SK-N-SH (cell line): ENCODE data around the gene SMIM41. TPM values are rescaled to one million over a fixed set of nuclear protein-coding genes. Genes with fewer than 3 reads are reported as not detected.
"Not testable (repeated sequence)": the region's sequence is repeated elsewhere in the genome, so short reads cannot be mapped to it uniquely, and the experiment has no call there.

ENCODE experiments used
- CTCF ChIA-PET: fragments of 300-600, 350-600 bp; formaldehyde crosslinking; extraction: SDS; loops from one replicate; lab custom pipeline; 2021; lab: Yijun Ruan, JAX
- POLR2A ChIA-PET: fragments of 350-600 bp; sonication (Branson Sonifier 250); formaldehyde crosslinking; extraction: SDS; loops from one replicate; lab custom pipeline; 2020; ENCODE audit warnings: antibody characterized with exemption, inconsistent platforms; lab: Yijun Ruan, JAX
- DNase-seq: peaks from one replicate; pipeline ENCODE4 v3.0.0; 2012
- H2AFZ ChIP-seq: fragments of 200-600 bp; sonication (generic); 2 replicates; pipeline ENCODE4 v1.8.1; 2016; ENCODE audit warnings: antibody characterized with exemption, mild to moderate bottlenecking, low read depth
- H3F3A ChIP-seq: fragments of 200-600 bp; sonication (generic); replicated peaks from 2 replicates; pipeline ENCODE3; 2016; ENCODE audit warnings: antibody characterized with exemption, mild to moderate bottlenecking; ENCODE audit not compliant: insufficient read depth
- H3K27ac ChIP-seq, 2 experiments: fragments of 200-500 bp in 1 of 2; fragments of 200-600 bp in 1 of 2; sonication (Bioruptor generic) in 1 of 2; sonication (generic), shearing (Covaris generic) in 1 of 2; 2 replicates each; pipeline versions ENCODE4 v1.5.1 to v1.6.1; 2014 to 2016; ENCODE audit warnings: low read depth in 2 of 2, inconsistent platforms in 1 of 2, low read length in 1 of 2, mild to moderate bottlenecking in 1 of 2, mixed read lengths in 1 of 2
- H3K27me3 ChIP-seq: fragments of 200-600 bp; sonication (generic), shearing (Covaris generic); 2 replicates; pipeline ENCODE4 v1.6.1; 2016; ENCODE audit warnings: mixed run types; ENCODE audit not compliant: insufficient read depth
- H3K36me3 ChIP-seq, 2 experiments: fragments of 200-500 bp in 1 of 2; fragments of 200-600 bp in 1 of 2; sonication (Bioruptor generic) in 1 of 2; sonication (generic) in 1 of 2; replicated peaks in 1 of 2; 2 replicates each; pipeline versions ENCODE3 to v1.5.1; 2014 to 2016; ENCODE audit warnings: low read length in 1 of 2, mild to moderate bottlenecking in 1 of 2; ENCODE audit not compliant: insufficient read depth in 2 of 2, control insufficient read depth in 1 of 2
- H3K4me1 ChIP-seq, 2 experiments: fragments of 200-500 bp in 1 of 2; fragments of 200-600 bp in 1 of 2; sonication (Bioruptor generic) in 1 of 2; sonication (generic), shearing (Covaris generic) in 1 of 2; 2 replicates each; pipeline versions ENCODE4 v1.5.1 to v1.6.1; 2014 to 2016; ENCODE audit warnings: low read depth in 1 of 2, low read length in 1 of 2, mixed run types in 1 of 2; ENCODE audit not compliant: insufficient read depth in 2 of 2, control insufficient read depth in 1 of 2
- H3K4me2 ChIP-seq: fragments of 200-600 bp; sonication (generic), shearing (Covaris generic); 2 replicates; pipeline ENCODE4 v1.6.1; 2017; ENCODE audit warnings: mixed run types
- H3K4me3 ChIP-seq, 2 experiments: fragments of 200-500 bp in 1 of 2; fragments of 200-600 bp in 1 of 2; sonication (Bioruptor generic) in 1 of 2; sonication (generic), shearing (Covaris generic) in 1 of 2; 2 replicates each; pipeline versions ENCODE4 v1.5.1 to v1.8.1; 2014 to 2016; ENCODE audit warnings: low read depth in 2 of 2, inconsistent platforms in 1 of 2, low read length in 1 of 2, mild to moderate bottlenecking in 1 of 2, mixed read lengths in 1 of 2, moderate library complexity in 1 of 2
- H3K79me2 ChIP-seq: fragments of 200-600 bp; sonication (generic); 2 replicates; pipeline ENCODE4 v1.8.1; 2017; ENCODE audit warnings: mild to moderate bottlenecking; ENCODE audit not compliant: insufficient read depth
- H3K9ac ChIP-seq: fragments of 200-600 bp; sonication (generic); 2 replicates; pipeline ENCODE4 v1.6.1; 2017; ENCODE audit warnings: mixed run types
- H3K9me2 ChIP-seq: fragments of 200-600 bp; sonication (generic); 2 replicates; pipeline ENCODE4 v1.6.1; 2017; ENCODE audit warnings: mixed run types
- H3K9me3 ChIP-seq: fragments of 200-600 bp; sonication (generic); 2 replicates; pipeline ENCODE4 v1.6.1; 2017; ENCODE audit warnings: mixed run types, mild to moderate bottlenecking, moderate library complexity
- H4K20me1 ChIP-seq: fragments of 200-600 bp; sonication (generic); 2 replicates; pipeline ENCODE4 v1.6.1; 2017; ENCODE audit warnings: mild to moderate bottlenecking, mixed run types; ENCODE audit not compliant: insufficient read depth
- WGBS: methylation state at CpG from one replicate; pipeline ENCODE4 v1.1.6; 2017; ENCODE audit warnings: low lambda C conversion rate; 5-methylcytosine and 5-hydroxymethylcytosine counted together
- polyA plus RNA-seq, 3 experiments: library from polyadenylated mRNA; depleted of rRNA; stranded (reverse); fragments of >200 nt; gene quantifications; 2 replicates each; pipeline ENCODE4 v1.2.3, GENCODE V29; 2012

The SMIM41 gene
- polyA plus RNA-seq, 1 of the 3 experiments (the other 2 are of a cell fraction) = not detected

GRCh38 chr12:52104431-52105089, 25.1 kb downstream of the SMIM41 start:
- H3F3A ChIP-seq, H3K4me3 ChIP-seq, H3K9ac ChIP-seq, H2AFZ ChIP-seq, DNase-seq, H3K27me3 ChIP-seq, POLR2A ChIA-PET, H3K9me2 ChIP-seq, H3K79me2 ChIP-seq, H3K36me3 ChIP-seq, H3K4me1 ChIP-seq, H3K9me3 ChIP-seq, H3K27ac ChIP-seq, H4K20me1 ChIP-seq, H3K4me2 ChIP-seq: not testable (repeated sequence)
- CTCF ChIA-PET = interaction anchor here (1.7 to 3.5 kb wide), 2 partner anchors 17 to 79 kb away, joined by 5 to 15 read pairs; no protein-coding TSS in a partner anchor
- WGBS = 57% methylated on average over 10 of the region's 10 CpGs

- CTCF ChIA-PET = interaction anchor here (13.5 kb wide), 1 partner anchor 92 kb away, joined by 247 read pairs; no protein-coding TSS in a partner anchor
- H3F3A ChIP-seq, DNase-seq, H3K36me3 ChIP-seq, H3K27ac ChIP-seq, H3K9me3 ChIP-seq, H3K4me3 ChIP-seq, H3K79me2 ChIP-seq, H2AFZ ChIP-seq, POLR2A ChIA-PET, H4K20me1 ChIP-seq, H3K9me2 ChIP-seq, H3K4me1 ChIP-seq, H3K4me2 ChIP-seq, H3K9ac ChIP-seq: not testable (repeated sequence)
- WGBS = 54% methylated on average over 16 of the region's 18 CpGs
- H3K27me3 ChIP-seq = peaks cover 17% of the 10 kb centered on the region; the same call in 1 of the 2 replicates
These were observed 37.0 kb downstream of the SMIM41 start for GRCh38 chr12:52116222-52117125.

- not testable (repeated sequence) for H3K4me3 ChIP-seq, H3K27ac ChIP-seq, H3F3A ChIP-seq, H3K9me2 ChIP-seq, H4K20me1 ChIP-seq, H3K4me2 ChIP-seq, H3K4me1 ChIP-seq, H2AFZ ChIP-seq, H3K9me3 ChIP-seq, H3K36me3 ChIP-seq, H3K9ac ChIP-seq, H3K79me2 ChIP-seq, DNase-seq
- ChIA-PET CTCF (interaction anchor here (0.9 to 13.5 kb wide), 2 partner anchors 37 to 94 kb away, joined by 3 to 247 read pairs; no protein-coding TSS in a partner anchor), POLR2A (interaction anchor here (1.0 kb wide), 1 partner anchor 92 kb away, joined by 3 read pairs; no protein-coding TSS in a partner anchor)
- peaks cover 17% of the 10 kb centered on the region; the same call in 1 of the 2 replicates for H3K27me3 ChIP-seq
- 75% methylated on average over 19 of the region's 20 CpGs for WGBS
These were observed 38.4 kb downstream of the SMIM41 start for GRCh38 chr12:52117806-52118475.
